Brain microvascular endothelial cell (primary cell): ENCODE data around the gene THAP12.

ENCODE experiments used
- DNase-seq: peaks from one replicate; pipeline ENCODE4 v3.0.0-alpha.2; 2020
- H3K27ac ChIP-seq: fragments of 250-450 bp; sonication (Bioruptor Pico); 2 replicates; pipeline ENCODE4 v1.5.1; 2020; ENCODE audit warnings: mild to moderate bottlenecking, moderate library complexity
- H3K27me3 ChIP-seq: fragments of 250-450 bp; sonication (Bioruptor Pico); replicated peaks from 2 replicates; pipeline ENCODE4 v1.5.1; 2020; ENCODE audit warnings: mild to moderate bottlenecking
- H3K36me3 ChIP-seq: fragments of 250-450 bp; sonication (Bioruptor Pico); replicated peaks from 2 replicates; pipeline ENCODE4 v1.5.1; 2020; ENCODE audit warnings: mild to moderate bottlenecking
- H3K4me3 ChIP-seq: 2 replicates; pipeline ENCODE4 v1.5.1; 2011; ENCODE audit warnings: low read depth, mild to moderate bottlenecking, control low read depth, low read length, moderate library complexity
- in situ Hi-C: cut with HindIII; loops from 2 replicates; pipeline ENCODE4 v1.10.0; 2017; ENCODE audit warnings: low sequenced_read_pairs, low pct_ligation_motif_present
- TF ChIP-seq, protein P1 (sequence below): IDR thresholded peaks from 2 replicates; pipeline ENCODE4 v1.5.1; 2011; ENCODE audit warnings: low read depth, mild to moderate bottlenecking, moderate library complexity, low read length, control low read depth, inconsistent platforms; ENCODE audit errors: missing control alignments

Gene THAP12

GRCh38 chr11:76388408-76388807 is 7.5 kb upstream of the THAP12 start:
- in situ Hi-C loops, result no loop called here
- no peak for DNase-seq
- Histone ChIP-seq H3K4me3 (no peak overlapping the region), H3K27me3 (no peaks in the 10 kb centered on the region), H3K27ac (no peak overlapping the region), H3K36me3 (no peaks in the 10 kb centered on the region)
- TF ChIP-seq, protein P1, sequence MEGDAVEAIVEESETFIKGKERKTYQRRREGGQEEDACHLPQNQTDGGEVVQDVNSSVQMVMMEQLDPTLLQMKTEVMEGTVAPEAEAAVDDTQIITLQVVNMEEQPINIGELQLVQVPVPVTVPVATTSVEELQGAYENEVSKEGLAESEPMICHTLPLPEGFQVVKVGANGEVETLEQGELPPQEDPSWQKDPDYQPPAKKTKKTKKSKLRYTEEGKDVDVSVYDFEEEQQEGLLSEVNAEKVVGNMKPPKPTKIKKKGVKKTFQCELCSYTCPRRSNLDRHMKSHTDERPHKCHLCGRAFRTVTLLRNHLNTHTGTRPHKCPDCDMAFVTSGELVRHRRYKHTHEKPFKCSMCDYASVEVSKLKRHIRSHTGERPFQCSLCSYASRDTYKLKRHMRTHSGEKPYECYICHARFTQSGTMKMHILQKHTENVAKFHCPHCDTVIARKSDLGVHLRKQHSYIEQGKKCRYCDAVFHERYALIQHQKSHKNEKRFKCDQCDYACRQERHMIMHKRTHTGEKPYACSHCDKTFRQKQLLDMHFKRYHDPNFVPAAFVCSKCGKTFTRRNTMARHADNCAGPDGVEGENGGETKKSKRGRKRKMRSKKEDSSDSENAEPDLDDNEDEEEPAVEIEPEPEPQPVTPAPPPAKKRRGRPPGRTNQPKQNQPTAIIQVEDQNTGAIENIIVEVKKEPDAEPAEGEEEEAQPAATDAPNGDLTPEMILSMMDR, result no peak

- Histone ChIP-seq H3K36me3 (no peaks in the 10 kb centered on the region), H3K27me3 (no peaks in the 10 kb centered on the region), H3K4me3 (no peak overlapping the region), H3K27ac (no peak overlapping the region)
- DNase-seq, result no peak
- TF ChIP-seq, protein P1, result no peak
- in situ Hi-C loops, result no loop called here
These were observed 5.0 kb upstream of the THAP12 start for GRCh38 chr11:76385903-76386302.

DNA sequence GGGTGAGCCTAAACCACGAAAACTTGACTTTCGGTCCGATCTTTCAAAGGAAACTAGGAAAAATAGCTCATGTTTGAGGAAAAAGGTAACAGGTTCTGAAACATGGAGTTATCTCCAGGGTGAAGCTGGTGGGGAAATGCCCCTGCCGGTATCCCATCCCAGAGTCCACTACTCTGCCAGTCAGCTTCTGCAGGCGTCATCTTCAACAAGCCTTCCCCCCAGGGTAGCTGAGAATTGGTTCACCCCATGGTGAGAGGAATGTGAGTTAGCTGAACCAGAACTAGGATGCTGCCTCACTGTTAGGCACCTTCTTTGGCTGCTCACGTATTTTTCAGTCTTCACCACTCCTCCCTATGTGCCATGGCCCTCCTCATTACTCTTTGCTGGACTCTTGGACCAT is 1.3 kb upstream of the THAP12 start:
- Histone ChIP-seq H3K27me3 (no peaks in the 10 kb centered on the region), H3K36me3 (no peaks in the 10 kb centered on the region), H3K27ac (no peak overlapping the region), H3K4me3 (peak overlapping the region; percentile 90)
- DNase-seq, result no peak
- TF ChIP-seq, protein P1, result no peak
- in situ Hi-C loops, result no loop called here

DNA sequence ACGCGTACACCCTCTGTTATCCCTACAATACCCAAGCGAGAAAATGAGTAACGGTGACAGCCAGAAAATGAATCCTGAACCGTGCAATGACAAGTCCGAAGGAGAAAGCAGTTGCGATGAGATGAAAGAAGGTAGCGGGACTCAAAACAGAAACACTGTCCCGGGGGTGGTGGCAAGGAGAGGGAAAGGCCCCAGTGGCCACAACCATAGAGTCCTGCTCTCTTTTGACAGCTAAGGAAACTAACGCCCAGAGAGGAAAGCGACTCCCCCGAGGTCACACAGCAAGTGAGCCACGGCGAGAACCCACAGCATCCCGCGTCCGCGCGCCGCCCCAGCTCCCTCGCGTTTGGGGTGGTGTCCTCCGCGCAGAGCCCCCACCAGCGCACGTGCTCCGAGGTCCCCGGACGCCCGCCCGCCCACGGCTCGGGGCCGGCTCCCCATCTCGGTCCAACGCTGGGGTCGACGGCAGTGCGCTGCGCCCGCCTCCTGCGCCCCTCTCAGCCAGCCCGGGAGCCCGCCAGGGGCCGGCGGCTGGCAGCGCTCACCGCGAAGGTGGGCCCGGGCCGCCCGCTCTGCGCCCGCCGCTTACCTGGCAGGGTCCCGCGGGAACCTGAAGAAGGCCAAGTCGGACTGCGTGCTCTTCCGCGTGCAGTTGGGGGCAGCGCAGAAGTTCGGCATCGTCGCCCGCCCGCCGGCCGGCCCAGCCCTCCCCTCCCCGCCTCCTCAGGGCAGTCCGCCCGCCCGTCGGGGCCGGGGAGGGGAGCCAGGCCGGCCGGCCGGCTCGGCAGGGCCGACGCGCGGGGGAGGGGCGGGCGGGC is 564 bp downstream of the THAP12 start:
- in situ Hi-C loops, result no loop called here
- H3K36me3 ChIP-seq, result no peaks in the 10 kb centered on the region
- peak overlapping the region; percentile 90 for H3K4me3 ChIP-seq
- peak overlapping the region; percentile 51 for H3K27ac ChIP-seq
- TF ChIP-seq, protein P1, result no peak
- DNase-seq, result peak; percentile 4
- H3K27me3 ChIP-seq, result no peaks in the 10 kb centered on the region

DNA sequence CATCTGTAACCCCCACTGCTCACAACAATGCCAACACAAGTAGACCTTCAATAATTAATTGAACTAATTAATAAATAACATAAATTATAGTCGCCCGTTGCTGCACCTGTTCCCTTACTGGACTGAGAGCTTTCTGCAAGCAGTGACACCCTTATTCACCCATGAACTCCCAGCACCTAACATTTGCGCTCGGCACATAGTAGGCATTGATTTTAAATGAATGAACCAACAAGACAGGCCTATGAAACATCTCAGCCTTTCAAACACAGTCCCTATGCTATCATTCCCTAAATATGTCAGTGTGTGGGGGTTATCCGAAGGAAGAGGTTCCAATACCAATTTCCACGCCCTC is 1.1 kb downstream of the THAP12 start:
- Histone ChIP-seq H3K27ac (no peak overlapping the region), H3K4me3 (peak overlapping the region; percentile 90), H3K36me3 (no peaks in the 10 kb centered on the region), H3K27me3 (no peaks in the 10 kb centered on the region)
- in situ Hi-C loops, result no loop called here
- TF ChIP-seq, protein P1, result no peak
- DNase-seq, result no peak
